ENCODE data around the gene SLC6A18.
"Not testable (repeated sequence)": the region's sequence is repeated elsewhere in the genome, so short reads cannot be mapped to it uniquely, and the experiment has no call there.

Gene SLC6A18

DNA sequence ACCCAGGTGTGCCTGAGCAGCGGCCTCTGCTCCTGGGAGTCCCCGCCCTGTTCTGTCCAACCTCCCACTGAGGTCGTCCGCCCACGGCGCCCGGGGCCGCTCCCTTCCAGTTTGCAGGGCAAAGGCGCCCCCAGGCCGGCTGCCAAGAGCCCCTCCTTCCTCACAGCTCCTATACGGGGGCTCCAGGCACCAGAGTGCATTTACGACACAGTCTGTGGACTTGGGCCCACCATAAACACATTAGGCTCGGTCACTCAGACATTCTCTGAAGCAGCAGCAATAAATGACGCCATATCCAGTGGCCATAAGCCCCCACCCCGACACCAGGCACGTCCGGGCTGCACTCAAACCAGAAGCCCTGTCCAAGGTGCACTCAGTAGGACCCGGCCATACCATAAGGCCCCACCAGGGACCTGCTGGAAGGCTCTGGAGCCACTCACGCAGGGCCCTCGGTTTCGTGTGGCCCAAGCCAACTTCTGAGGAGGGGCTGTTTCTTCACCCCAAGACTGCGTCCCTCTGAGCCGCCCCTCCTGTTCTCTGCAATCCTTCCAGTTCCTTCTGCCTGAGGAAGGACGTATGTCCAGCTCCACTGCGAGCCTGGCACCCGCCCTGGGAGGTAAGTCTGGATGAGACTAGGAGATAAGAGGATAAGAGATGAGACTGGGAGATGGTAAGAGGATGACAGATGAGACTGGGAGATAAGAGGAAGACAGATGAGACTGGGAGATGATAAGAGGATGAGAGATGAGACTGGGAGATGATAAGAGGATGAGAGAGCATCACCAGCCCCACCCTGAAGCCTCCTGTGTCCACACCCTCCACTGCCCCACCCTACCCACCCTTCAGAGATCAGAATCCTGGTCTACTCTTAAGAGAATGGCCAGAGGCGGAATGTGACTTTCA, 26.7 kb downstream of the SLC6A18 start:
- DNase-seq: no peak

DNA sequence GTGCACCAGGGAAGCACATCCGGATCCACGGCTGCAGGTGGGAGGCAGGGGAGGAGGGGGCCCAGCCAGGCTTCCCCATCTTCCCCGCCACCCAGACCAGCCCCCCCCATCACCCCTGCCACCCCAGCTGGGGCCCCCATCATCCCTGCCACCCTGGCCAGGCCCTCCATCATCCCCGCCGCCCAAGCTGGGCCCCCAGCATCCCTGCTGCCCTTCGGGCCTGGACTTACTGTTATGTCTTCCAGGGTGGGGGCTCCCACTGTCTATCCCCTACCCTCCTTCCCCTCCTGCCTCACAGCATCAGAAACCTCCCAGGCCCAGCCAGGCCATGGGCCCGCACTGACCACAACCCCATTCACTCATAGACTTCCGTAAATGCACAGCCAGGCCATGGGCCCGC, 27.5 kb downstream of the SLC6A18 start:
- DNase-seq: no peak

DNA sequence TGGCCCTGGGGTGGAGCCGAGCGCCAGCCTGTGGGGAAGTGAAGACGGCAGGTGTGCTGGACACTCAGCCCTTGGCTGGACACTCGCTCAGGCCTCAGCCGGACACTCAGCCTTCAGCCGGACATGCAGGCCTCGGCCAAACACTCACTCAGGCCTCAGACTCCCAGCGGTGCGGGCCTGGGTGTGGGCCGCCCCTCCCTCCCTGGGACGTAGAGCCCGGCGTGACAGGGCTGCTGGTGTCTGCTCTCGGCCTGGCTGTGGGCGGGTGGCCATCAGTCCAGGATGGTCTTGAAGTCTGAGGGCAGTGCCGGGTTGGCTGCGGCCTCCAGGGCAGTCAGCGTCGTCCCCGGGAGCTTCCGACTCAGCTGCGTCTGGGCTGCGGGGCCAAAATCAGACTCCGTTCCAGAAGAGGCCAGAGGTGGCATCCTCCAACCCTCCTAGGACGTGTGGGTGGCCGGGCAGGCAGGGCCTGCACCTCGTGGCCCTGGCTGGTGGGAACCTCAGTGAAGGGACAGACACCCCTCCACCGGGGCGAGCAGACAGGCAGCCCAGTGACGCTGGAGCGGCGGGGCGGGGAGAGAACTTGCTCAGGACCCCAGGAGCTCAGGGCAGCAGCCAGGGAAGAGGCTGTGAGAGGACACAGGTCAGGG, 28.4 kb downstream of the SLC6A18 start:
- no peak for DNase-seq

DNA sequence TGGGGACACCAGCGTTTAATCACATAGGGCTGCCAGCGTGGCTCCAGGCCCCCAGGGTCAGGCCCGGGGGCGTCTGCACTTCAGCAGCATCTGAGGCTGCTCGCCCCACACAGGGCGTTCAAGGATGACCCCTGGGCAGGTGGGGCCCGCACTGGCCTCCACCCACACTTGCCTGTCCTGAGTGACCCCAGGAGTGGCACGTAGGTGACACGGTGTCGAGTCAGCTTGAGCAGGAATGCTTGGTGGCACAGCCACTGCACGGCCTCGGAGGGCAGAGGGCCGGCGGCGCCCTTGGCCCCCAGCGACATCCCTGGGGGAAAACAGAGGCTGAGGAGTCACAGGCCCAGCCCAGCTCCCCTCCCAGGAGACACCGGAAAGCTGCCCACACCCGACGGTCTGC, 29.0 kb downstream of the SLC6A18 start:
- DNase-seq: no peak

DNA sequence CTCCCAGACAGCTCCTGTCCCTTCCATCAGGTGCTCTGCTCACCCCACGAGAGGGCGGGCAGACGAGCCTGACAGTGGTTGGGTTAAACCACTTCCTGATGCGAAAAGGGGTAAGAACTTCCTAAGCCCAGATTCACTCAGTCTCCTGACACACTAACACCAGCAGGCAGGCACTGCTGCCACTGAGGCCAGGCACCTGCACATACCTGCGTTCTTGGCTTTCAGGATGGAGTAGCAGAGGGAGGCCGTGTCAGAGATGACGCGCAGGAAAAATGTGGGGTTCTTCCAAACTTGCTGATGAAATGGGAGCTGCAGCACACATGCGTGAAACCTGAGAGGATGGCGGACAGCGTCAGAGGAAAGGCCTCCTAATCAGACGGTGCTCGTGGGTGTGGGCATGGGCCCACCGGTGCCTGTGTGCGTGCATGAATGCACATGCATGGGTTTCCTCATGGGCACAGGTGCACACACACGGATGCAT, 29.9 kb downstream of the SLC6A18 start:
- DNase-seq: no peak

DNA sequence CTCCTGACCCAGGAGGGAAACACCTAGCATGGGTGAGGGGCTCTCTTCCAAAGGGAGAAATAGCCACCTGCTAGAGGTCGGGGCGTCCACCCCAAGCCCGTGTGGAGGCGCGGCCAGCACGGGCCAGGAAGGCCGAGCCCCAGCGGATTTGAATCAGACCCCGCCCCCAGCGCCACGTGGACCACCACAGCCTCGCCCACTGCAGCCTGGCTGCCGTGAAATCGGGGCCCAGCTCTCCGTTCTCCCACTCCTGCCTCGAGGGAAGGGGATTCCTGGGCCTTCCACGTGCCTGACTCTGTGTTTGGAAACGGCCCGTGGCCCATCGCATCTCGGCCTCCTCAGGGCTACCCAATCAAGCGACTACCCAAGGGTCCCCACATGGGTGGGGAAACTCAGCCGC, 31.6 kb downstream of the SLC6A18 start:
- DNase-seq: no peak

DNA sequence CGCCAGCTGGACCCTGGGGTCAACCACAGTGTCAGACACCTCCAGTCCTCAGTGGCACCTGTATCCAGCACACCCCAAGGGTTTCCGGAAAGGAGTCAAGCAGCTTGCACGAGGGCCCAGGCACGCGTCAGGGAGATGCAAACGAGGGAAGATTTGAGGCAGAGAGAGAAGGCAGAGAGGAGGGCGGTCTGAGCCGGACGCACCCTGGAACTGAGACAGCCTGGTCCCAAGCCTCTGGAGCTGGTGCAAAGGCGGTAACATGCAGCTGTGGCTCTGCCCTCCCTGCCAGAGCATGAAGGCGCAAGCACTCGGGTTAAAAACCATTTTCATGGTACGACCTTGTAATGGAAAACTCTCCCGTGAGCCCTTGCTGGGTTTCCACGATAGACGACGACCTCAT, 32.2 kb downstream of the SLC6A18 start:
- DNase-seq: no peak

DNA sequence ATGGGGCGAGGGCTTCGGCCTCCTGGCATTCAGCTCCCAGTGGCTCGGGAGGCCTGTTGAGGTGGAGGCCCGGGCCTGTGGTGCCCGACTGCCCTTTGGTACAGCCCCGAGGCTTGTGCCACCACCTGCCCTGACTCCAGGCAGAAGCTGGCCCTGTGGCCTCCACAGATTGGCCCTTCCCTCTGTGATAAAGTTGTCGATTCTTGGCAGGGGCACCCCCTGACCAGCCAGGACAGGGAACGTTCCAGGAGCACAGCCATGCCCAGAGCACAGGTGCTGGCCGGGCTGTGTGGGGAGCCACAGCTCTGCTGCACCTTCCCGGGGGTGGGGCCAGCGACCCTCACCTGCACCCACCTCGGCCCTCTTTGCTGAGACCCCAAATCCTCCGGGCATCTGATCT, 32.7 kb downstream of the SLC6A18 start:
- DNase-seq: no peak

DNA sequence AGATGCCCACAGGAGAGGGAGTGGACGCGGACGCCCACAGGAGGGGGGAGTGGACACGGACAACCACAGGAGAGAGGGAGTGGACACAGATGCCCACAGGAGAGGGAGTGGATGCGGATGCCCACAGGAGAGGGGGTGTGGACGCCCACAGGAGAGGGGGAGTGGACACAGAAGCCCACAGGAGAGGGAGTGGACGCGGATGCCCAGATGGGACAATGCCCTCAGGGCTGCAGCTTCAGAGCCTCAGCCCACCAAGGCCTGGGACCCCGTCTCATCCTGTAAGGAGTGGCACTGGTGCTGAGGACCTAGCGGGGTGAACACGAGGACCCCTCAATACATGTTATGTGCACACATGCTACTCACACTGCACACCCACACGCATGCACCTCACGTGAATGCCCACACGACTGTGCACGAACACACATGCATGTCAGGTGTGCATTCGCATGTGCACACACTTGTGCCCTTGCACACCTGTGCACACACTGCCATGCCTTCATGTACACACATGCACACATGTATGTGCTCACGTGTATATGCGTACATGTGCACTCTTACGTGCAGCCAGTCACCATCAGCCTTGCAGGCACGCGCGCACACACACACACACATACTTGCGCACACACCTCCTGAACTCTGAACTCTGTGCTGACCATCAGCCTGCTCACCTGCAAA, 34.8 kb downstream of the SLC6A18 start:
- no peak for DNase-seq

DNA sequence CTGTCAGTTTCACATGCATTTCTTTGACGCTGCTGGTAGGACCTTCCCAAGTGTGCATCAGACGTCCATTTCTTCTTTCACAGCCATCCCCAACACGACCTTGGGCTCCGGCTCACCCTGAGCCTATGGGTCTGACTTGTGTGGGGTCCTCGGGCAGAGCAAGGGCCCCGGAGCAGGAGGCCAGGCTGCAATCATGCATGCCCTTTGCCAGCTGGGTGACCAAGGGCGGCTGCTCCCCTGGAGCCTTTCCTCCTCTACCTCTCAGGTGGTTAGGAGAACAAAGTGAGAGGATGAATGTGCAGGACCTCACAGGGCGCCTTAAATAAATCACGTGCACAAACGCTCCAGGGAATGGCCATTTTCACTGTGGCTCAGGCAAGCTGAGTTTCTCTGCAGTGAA, 36.5 kb downstream of the SLC6A18 start:
- no peak for DNase-seq

DNA sequence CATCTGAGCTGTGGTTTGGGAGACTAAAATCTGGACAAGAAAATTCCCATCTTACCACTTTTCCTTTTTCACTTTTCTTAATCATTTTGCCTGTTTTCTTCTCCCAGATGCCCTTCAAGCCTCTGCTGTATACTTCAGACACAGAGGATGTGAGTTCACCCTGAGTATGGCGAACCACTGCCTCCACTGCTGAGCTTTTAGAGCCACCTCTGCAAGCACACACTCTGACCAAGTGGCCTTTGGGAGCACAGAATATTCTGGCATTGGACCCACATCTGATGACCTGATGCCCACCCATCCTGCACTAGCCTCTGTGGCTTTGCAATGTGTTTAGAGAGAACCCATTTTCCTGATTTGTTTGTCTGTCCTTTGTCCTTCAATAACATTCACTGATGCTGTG, 37.2 kb downstream of the SLC6A18 start:
- DNase-seq: no peak

DNA sequence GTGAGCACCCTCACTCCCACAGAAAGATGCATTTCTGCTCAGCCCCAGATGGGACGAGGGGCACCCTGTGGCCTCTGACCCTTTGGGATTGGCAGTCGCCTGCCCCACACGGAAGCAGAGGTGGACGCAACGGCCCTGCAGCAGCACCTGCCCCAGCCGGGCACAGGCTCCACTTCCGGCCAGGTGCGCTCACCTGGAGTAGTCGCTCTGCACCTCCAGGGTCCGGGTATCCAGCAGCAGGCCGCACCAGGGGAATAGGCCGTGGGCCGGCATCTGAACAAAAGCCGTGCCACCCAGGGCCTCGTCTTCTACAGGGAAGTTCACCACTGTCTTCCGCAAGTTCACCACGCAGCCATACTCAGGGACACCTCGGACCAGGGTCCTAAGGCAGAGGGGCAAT, 39.0 kb downstream of the SLC6A18 start:
- DNase-seq: no peak

DNA sequence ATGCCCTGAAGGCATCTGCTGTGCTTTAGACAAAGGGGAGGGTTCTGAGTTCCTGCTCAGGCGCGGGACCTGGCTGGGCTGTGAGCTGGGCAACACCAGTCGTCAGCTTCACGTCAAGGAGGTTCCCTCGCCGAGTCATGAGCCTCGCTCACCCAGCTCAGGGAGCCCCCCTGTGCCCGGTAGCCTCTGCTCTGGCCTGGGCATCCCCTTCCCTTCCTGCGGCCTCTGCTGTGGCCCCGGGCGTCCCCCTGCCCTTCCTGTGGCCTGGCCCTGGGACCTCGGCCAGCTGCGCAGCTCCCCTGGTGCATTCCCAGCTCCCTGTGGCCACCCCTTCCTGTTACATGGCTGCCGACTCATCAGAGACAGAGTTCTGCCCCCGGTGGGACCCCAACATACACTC, 39.8 kb downstream of the SLC6A18 start:
- no peak for DNase-seq

DNA sequence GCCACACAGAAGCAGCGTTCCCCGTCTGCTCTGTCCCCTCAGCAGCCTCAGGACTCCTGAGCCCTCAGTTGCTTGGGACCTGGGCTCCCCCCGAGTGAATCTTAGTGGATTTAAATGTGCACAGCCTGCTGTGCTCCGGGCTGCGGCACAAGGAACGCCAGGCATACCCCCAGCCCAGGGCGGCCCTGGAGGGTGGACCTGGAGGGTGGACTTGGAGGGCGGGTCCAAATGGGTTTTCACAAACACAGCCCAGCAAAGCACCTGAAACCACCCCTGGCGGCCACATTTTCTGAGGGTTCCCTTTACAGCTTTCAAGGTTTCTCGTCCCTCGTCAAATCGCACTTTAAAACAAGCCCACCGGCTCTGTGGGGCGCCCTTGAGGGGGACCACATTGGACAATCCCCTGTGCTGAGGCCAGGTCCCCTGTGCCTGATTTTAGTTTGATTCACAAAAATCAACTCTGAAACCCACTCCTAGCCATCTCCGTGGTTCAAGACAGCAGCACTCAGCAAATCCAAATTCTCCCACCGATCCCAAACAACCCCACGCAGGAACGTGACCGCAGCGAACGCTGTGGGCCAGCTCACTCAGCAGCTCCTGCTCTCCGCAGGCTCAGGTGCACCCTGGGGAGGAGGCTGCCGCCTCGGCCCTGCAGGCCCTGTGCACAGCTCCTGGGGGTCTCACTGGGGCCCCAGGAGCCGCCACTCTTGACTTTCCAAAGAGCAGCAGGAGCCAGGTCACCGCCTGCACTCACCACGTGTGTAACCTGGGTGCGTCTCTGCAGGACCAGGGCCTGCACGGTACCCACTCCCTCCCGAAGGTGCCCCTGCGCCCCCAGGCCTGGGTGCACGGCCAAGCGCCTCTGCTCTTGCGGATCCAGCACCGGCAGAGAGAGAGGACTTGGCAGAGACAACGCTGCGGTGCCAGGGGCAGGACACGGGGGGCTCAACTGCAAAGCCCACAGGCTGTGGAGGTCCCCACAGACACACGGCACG, 40.6 kb downstream of the SLC6A18 start:
- DNase-seq: no peak

DNA sequence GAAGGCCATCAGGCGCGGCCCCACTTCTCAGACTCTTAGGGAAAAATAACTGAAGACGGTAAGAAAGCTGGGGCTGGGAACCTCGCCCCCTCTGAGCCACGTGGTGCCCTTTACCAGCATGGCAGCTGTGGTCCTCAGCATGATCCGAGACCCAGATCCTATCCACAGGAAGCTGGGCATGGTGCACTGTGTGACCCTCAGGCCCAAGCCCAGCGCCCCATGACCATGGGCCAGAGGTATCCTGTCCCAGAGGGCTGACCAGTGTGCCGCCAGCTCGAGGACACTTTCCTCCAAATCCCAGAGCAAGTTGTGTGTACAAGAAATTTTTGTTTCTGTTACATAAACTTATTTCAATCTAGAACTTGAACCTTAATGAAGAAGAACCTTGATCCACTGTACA, 41.6 kb downstream of the SLC6A18 start:
- no peak for DNase-seq

DNA sequence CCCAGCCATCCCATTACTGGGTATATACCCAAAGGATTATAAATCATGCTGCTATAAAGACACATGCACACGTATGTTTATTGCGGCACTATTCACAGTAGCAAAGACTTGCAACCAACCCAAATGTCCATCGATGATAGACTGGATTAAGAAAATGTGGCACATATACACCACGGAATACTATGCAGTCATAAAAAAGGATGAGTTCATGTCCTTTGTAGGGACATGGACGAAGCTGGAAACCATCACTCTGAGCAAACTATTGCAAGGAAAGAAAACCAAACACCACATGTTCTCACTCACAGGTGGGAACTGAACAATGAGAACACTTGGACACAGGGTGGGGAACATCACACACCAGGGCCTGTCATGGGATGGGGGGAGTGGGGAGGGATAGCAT, 42.3 kb downstream of the SLC6A18 start:
- DNase-seq: not testable (repeated sequence)

DNA sequence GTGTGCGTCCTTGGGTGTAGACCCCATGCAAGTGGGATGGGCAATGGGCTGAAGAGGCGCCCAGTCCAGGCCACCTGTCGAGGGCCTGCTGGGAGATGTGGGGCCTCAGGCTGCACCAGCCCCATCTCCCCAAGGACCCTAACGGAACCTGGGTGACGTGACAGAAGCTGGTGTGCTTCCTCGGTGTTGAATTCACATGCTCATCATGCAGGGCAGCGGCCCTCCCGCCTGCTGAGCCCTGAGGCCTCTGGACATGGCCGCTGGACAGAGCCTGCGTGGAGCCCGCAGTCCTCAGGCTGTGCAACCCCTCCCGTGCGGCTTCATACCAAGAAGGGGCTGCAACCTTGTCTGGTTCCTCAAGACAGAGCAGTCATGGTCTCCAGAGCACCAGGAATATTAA, 42.9 kb downstream of the SLC6A18 start:
- DNase-seq: no peak

DNA sequence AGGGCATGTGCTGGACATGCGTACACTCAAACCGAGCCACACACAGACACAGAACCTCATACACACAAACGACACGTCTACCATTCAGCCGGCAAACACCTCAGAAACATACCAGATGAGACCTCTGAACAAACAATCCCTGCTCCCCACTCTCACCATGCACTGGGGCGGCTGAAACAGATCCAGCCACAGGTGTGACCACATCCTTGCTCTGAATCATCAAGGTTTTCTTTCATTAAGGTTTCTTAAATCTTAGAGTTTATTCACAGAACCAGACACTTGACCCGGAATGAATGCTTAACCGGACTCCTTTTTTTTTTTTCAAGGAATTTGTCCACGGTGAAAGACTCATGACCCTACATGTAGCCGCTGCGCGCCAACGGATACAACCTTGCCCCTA, 43.5 kb downstream of the SLC6A18 start:
- no peak for DNase-seq

DNA sequence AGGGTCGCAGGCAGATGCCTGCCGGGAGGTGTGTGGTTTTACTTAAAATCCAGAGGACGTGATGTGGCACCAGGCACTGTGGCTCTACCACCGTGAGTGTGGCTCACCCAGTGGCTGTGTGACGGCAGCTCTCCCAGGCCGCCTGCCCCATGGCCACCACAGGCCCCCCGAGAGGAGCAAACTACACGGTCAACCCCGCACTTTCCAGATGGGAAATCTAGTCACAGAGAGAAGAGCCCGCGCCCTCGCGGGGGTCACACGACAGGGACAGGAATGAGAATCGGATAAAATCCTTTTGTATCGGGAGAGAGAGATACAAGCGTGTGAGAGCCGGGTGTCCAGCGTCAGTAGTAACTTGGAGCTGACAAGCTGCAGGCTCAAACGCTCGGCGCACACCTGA, 45.2 kb downstream of the SLC6A18 start:
- no peak for DNase-seq

DNA sequence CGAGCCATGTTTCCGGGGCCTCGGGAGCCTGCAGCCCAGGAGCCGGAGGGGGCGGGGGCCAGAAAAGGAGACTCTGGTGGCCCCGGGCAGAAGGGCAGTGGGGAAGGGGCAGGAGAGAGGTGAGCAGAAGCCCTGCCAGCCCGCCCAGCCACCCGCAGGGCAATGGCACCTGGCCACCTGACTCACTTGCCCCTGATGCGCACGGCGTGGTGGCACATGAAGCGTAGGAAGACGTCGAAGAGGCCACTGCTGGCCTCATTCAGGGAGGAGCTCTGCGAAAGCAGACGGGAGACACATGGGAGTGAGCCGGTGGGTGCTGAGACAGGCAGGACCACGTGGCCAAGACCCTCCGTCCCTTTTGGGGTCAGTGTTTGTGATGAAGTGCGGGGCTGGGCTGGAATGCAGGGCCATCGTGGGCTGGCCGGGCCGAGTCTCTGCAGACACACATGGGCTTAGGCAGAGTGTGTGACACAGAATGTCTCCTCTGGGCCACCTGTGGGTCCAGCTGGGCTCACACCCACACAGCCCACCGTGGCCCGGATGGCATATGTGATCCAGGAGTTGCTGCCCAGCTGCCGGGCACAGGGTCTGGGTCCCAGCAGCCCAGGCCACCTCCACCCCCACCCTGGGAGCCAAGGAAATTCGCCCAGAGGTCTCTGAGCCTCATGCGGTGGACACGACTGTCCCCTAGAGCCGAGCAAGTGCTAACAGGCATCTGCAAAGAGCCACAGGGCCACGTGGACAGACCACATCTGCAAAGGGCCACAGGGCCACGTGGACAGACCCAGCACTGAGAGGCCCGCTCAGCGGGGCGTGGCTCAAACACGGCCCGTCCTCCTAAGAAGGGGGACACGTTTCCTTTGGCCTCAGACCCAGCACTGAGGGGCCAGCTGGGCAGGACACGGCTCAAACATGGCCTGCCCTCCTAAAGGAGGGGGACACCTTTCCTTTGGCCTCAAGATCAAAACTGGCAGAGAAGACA, 46.0 kb downstream of the SLC6A18 start:
- no peak for DNase-seq

Measured in anterior cingulate cortex (tissue), 58 donors.